Endothelial cell of umbilical vein (primary cell): Measurements from ENCODE around the gene CEMIP. TPM values are rescaled to one million over a fixed set of nuclear protein-coding genes. Genes with fewer than 3 reads are reported as not detected.

ENCODE experiments used
- BruUV-seq: library from RNA; stranded (reverse); fragments of 400-500 nt; replicated peaks from 2 replicates; lab custom pipeline; 2021; lab: Mats Ljungman, UMichigan
- CTCF ChIA-PET: fragments of 300-600, 350-600 bp; sonication (Branson Sonifier 250); formaldehyde crosslinking; loops from one replicate; lab custom pipeline; 2021; ENCODE audit warnings: antibody characterized with exemption, inconsistent platforms; lab: Charles Lee
- POLR2A ChIA-PET: fragments of 300-600, 350-600 bp; sonication (Branson Sonifier 250); formaldehyde crosslinking; loops from one replicate; lab custom pipeline; 2021; ENCODE audit warnings: antibody characterized with exemption, inconsistent platforms; lab: Charles Lee
- DNase-seq: peaks from one replicate; pipeline ENCODE4 v3.0.0-alpha.2; 2011; ENCODE audit warnings: low read depth, low spot score
- FAIRE-seq: peaks from 2 replicates; lab custom pipeline; 2011; peaks lifted over from hg19 to GRCh38; lab: Jason Lieb, UNC
- H2AFZ ChIP-seq: 2 replicates; pipeline ENCODE4 v1.6.0; 2012; ENCODE audit warnings: low read depth, low read length, control low read depth, inconsistent platforms
- H3K27ac ChIP-seq: 2 replicates; pipeline ENCODE4 v1.5.1; 2011; ENCODE audit warnings: low read depth, mild to moderate bottlenecking, control low read depth, low read length, moderate library complexity; ENCODE audit not compliant: insufficient read depth
- H3K27me3 ChIP-seq, 2 experiments: 2 replicates each; pipeline versions ENCODE4 v1.6.0 to v1.6.1; 2011; ENCODE audit warnings: low read length in 2 of 2, mixed read lengths in 1 of 2; ENCODE audit not compliant: control insufficient read depth in 2 of 2, insufficient read depth in 2 of 2
- H3K36me3 ChIP-seq, 2 experiments: 2 replicates in 1 of 2; 3 replicates in 1 of 2; pipeline ENCODE4 v1.5.1; 2011; ENCODE audit warnings: low read length in 2 of 2, mild to moderate bottlenecking in 1 of 2, moderate library complexity in 1 of 2; ENCODE audit not compliant: control insufficient read depth in 2 of 2, insufficient read depth in 2 of 2; ENCODE audit errors: extremely low read depth in 1 of 2
- H3K4me1 ChIP-seq: 3 replicates; pipeline ENCODE4 v1.5.1; 2011; ENCODE audit warnings: mild to moderate bottlenecking, low read length; ENCODE audit not compliant: control insufficient read depth, insufficient read depth; ENCODE audit errors: extremely low read depth
- H3K4me2 ChIP-seq: 2 replicates; pipeline ENCODE4 v1.6.1; 2011; ENCODE audit warnings: low read length, control low read depth, mixed read lengths; ENCODE audit not compliant: insufficient read depth
- H3K4me3 ChIP-seq, 3 experiments: fragments of 200-600 bp in 1 of 3; sonication (generic), shearing (Covaris generic) in 1 of 3; replicated peaks in 1 of 3; 2 replicates each; pipeline ENCODE4 v1.5.1; 2011 to 2016; ENCODE audit warnings: control low read depth in 3 of 3, low read length in 3 of 3, mild to moderate bottlenecking in 2 of 3, inconsistent platforms in 1 of 3, low read depth in 1 of 3, moderate library complexity in 1 of 3; ENCODE audit not compliant: insufficient read depth in 1 of 3
- H3K79me2 ChIP-seq: 2 replicates; pipeline ENCODE4 v1.6.0; 2012; ENCODE audit warnings: low read length, inconsistent platforms; ENCODE audit not compliant: control insufficient read depth, insufficient read depth
- H3K9ac ChIP-seq: replicated peaks from 2 replicates; pipeline ENCODE3; 2011; ENCODE audit warnings: low read length, control low read depth; ENCODE audit not compliant: insufficient read depth; ENCODE audit errors: extremely low read depth
- H3K9me1 ChIP-seq: replicated peaks from 3 replicates; pipeline ENCODE4 v1.6.0; 2011; ENCODE audit warnings: mild to moderate bottlenecking, low read length; ENCODE audit not compliant: control insufficient read depth, insufficient read depth; ENCODE audit errors: extremely low read depth
- H3K9me3 ChIP-seq: replicated peaks from 2 replicates; pipeline ENCODE4 v1.5.1; 2012; ENCODE audit warnings: low read length, inconsistent platforms; ENCODE audit not compliant: control insufficient read depth, insufficient read depth
- H4K20me1 ChIP-seq: replicated peaks from 2 replicates; pipeline ENCODE3; 2011; ENCODE audit warnings: mild to moderate bottlenecking, low read length; ENCODE audit not compliant: control insufficient read depth, insufficient read depth; ENCODE audit errors: extremely low read depth
- EZH2 ChIP-seq: IDR thresholded peaks from 2 replicates; pipeline ENCODE4 v1.6.1; 2012; ENCODE audit warnings: borderline replicate concordance, low read depth, mild to moderate bottlenecking, moderate library complexity, low read length, inconsistent platforms; ENCODE audit not compliant: severe bottlenecking
- FOS ChIP-seq: IDR thresholded peaks from 2 replicates; pipeline ENCODE4 v1.6.1; 2011; ENCODE audit warnings: mild to moderate bottlenecking, low read length, moderate library complexity, borderline replicate concordance; ENCODE audit not compliant: insufficient read depth
- GATA2 ChIP-seq: IDR thresholded peaks from 2 replicates; pipeline ENCODE4 v1.7.0; 2011; ENCODE audit warnings: low read depth, mild to moderate bottlenecking, moderate library complexity, mixed read lengths, low read length; ENCODE audit not compliant: insufficient read length, insufficient read depth
- JUN ChIP-seq: IDR thresholded peaks from 2 replicates; pipeline ENCODE4 v1.6.1; 2011; ENCODE audit warnings: borderline replicate concordance, low read depth; ENCODE audit not compliant: insufficient read length, insufficient read depth
- MYC ChIP-seq: IDR thresholded peaks from one replicate; pipeline ENCODE4 v1.6.1; 2011; ENCODE audit warnings: mild to moderate bottlenecking, low read depth, low read length
- POLR2A ChIP-seq: IDR thresholded peaks from 2 replicates; pipeline ENCODE4 v1.6.1; 2012; ENCODE audit warnings: low read depth, mild to moderate bottlenecking, control low read depth, low read length
- POLR2AphosphoS5 ChIP-seq: IDR thresholded peaks from 2 replicates; pipeline ENCODE4 v1.6.1; 2012; ENCODE audit warnings: low read depth, mild to moderate bottlenecking, control low read depth, low read length, moderate library complexity; ENCODE audit not compliant: insufficient read depth
- dilution Hi-C: fragments of 300-500 bp; cut with MboI; formaldehyde crosslinking; loops from one replicate; pipeline ENCODE4 v1.15.0; 2019; ENCODE audit warnings: low sequenced_read_pairs; ENCODE audit not compliant: extremely low pct_ligation_motif_present
- intact Hi-C: fragments of 100-400 bp; cut with micrococcal nuclease; formaldehyde crosslinking; loops from one replicate; pipeline ENCODE4 v1.10.0; 2022
- polyA plus RNA-seq, 4 experiments: library from polyadenylated mRNA; depleted of rRNA in 3 of 4; stranded (reverse) in 3 of 4; unstranded in 1 of 4; fragments of >200 nt; gene quantifications; 2 replicates each; pipeline versions ENCODE4 v1.2.1 to v1.2.3, GENCODE V29; 2011 to 2012; ENCODE audit warnings: missing spikeins in 1 of 4
- total RNA-seq: library from RNA; stranded (reverse); gene quantifications from 2 replicates; pipeline ENCODE4 v1.2.3, GENCODE V29; 2021
- TF ChIP-seq, protein P1 (sequence below), 2 donors: IDR thresholded peaks; 1 replicate in 1 of 2; 2 replicates in 1 of 2; pipeline ENCODE4 v1.5.1; 2011; ENCODE audit warnings: low read length in 2 of 2, mild to moderate bottlenecking in 2 of 2, moderate library complexity in 2 of 2, control low read depth in 1 of 2, inconsistent platforms in 1 of 2, low read depth in 1 of 2; ENCODE audit not compliant: insufficient read depth in 1 of 2; ENCODE audit errors: extremely low read depth in 1 of 2
- TF ChIP-seq, protein P2 (sequence below): IDR thresholded peaks from 2 replicates; pipeline ENCODE4 v1.6.1; 2011; ENCODE audit not compliant: insufficient read depth, insufficient read length

The CEMIP gene
- total and polyA plus RNA-seq, 2 donors (not counting 3 experiments of a cell fraction or from before 2014, with no cell fraction given), result 0.01 TPM; not detected in 1

DNA sequence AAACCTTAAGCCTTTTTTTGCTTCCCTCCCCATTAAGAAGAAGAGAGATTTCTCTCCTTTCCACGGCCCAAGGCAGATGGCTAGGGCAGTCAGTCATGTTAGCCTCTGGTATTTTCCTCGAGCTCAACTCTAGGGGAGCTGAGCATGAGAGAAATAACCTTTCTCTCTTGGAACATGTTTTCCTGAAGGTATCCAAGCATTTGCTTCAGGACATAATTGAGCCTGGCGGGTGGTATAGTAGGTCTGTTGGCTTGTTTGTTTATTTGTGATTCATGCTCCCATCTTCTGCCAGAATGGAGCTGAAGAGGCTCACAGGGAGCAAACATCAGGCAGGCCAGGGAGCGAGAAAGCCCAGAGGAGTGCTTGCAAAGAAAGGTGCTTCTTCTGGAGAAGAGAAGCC lies 108.0 kb downstream of the CEMIP start:
- no peak overlapping the region for H3K4me2 ChIP-seq
- no peaks in the 10 kb centered on the region for H3K4me1 ChIP-seq
- H3K9ac ChIP-seq, result no peak overlapping the region
- no peaks in the 10 kb centered on the region for H4K20me1 ChIP-seq
- no peak overlapping the region for H3K4me3 ChIP-seq
- no TSS peak for BruUV-seq
- H2AFZ ChIP-seq, result no peak overlapping the region
- POLR2A ChIA-PET, result no interaction called here
- no peak overlapping the region for H3K27ac ChIP-seq
- dilution Hi-C loops, result no loop called here
- no peak for DNase-seq
- H3K27me3 ChIP-seq, result peaks cover 0 to 6% of the 10 kb centered on the region in 2 experiments
- H3K9me3 ChIP-seq, result no peaks in the 10 kb centered on the region
- no peaks in the 10 kb centered on the region for H3K79me2 ChIP-seq
- intact Hi-C loops, result no loop called here
- no peaks in the 10 kb centered on the region for H3K9me1 ChIP-seq
- CTCF ChIA-PET, result interaction anchor here (1.5 to 1.6 kb wide), 2 partner anchors 35 to 379 kb away, joined by 3 read pairs; no protein-coding TSS in a partner anchor
- no peaks in the 10 kb centered on the region for H3K36me3 ChIP-seq
- no peak for FAIRE-seq
- no peak for TF ChIP-seq POLR2A

DNA sequence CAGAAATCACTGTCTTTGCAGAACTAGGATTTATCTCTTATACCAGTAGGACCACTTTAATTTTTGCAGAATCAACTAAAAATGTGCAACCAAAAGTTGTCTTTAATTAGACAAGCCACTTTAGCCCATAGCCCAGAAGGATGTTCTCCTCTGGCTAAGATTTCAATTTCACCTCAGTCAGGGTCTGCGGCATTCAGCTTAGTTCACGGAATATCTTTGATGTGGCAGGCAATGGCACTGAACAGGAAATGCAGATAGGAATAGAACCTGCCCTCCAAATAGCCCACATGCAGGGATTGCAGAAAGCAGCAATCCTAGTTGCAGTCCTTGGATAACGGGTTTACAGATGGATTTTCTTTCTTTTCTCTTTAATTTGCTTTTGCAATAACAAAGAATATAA lies 109.7 kb downstream of the CEMIP start:
- POLR2A ChIA-PET, result no interaction called here
- no peaks in the 10 kb centered on the region for H3K79me2 ChIP-seq
- H3K4me1 ChIP-seq, result no peaks in the 10 kb centered on the region

More for the DNA sequence above, 109.7 kb downstream of the CEMIP start:
- Histone ChIP-seq H3K4me3 (no peak overlapping the region), H3K9me1 (no peaks in the 10 kb centered on the region), H3K36me3 (no peaks in the 10 kb centered on the region), H3K27me3 (peaks cover 0 to 4% of the 10 kb centered on the region in 2 experiments), H3K9me3 (no peaks in the 10 kb centered on the region), H2AFZ (no peak overlapping the region), H3K9ac (no peak overlapping the region), H3K27ac (no peak overlapping the region), H3K4me2 (no peak overlapping the region), H4K20me1 (no peaks in the 10 kb centered on the region)
- dilution Hi-C loops, result no loop called here
- FAIRE-seq, result no peak
- intact Hi-C loops, result no loop called here
- no TSS peak for BruUV-seq
- TF ChIP-seq, protein P1, sequence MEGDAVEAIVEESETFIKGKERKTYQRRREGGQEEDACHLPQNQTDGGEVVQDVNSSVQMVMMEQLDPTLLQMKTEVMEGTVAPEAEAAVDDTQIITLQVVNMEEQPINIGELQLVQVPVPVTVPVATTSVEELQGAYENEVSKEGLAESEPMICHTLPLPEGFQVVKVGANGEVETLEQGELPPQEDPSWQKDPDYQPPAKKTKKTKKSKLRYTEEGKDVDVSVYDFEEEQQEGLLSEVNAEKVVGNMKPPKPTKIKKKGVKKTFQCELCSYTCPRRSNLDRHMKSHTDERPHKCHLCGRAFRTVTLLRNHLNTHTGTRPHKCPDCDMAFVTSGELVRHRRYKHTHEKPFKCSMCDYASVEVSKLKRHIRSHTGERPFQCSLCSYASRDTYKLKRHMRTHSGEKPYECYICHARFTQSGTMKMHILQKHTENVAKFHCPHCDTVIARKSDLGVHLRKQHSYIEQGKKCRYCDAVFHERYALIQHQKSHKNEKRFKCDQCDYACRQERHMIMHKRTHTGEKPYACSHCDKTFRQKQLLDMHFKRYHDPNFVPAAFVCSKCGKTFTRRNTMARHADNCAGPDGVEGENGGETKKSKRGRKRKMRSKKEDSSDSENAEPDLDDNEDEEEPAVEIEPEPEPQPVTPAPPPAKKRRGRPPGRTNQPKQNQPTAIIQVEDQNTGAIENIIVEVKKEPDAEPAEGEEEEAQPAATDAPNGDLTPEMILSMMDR (IDR thresholded peaks at IDR 0.05; ENCODE audit: extremely low read depth in 1 of 2, insufficient read depth in 1 of 2, low read depth in 1 of 2, low read length in 2 of 2), result no peak
- TF ChIP-seq GATA2 (no peak), FOS (no peak), EZH2 (no peak), MYC (no peak), JUN (no peak), POLR2AphosphoS5 (no peak), POLR2A (no peak)
- TF ChIP-seq, protein P2, sequence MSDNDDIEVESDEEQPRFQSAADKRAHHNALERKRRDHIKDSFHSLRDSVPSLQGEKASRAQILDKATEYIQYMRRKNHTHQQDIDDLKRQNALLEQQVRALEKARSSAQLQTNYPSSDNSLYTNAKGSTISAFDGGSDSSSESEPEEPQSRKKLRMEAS, result no peak
- CTCF ChIA-PET, result no interaction called here
- no peak for DNase-seq
